Measurements from ENCODE around the gene TRABD2B. TPM values are rescaled to one million over a fixed set of nuclear protein-coding genes. Genes with fewer than 3 reads are reported as not detected.
A peak's percentile ranks its signal among the peaks of the same experiment; 100 is the strongest.

The TRABD2B gene
- total RNA-seq (1 to 10 TPM; 1.6 to 3.8 (median 3.3) TPM), polyA plus RNA-seq (1 to 10 TPM; 2.8 to 2.9 TPM)

- WGBS, 2 donors = 3 to 5% methylated on average over 36 to 79 of the region's 86 CpGs
- Histone ChIP-seq H3K27me3 (no peaks in the 10 kb centered on the region), H3K4me1 (peaks cover 0 to 3% (median 0%) of the 10 kb centered on the region in 3 donors), H3K27ac (peak within 1 kb of the TSS; percentile 68 to 80 (median 74)), H3K36me3 (no peaks in the 10 kb centered on the region), H3K4me3 (peak within 1 kb of the TSS; percentile 28 to 57 (median 52)), H3K9me3 (no peaks in the 10 kb centered on the region)
- TF ChIP-seq CTCF (IDR thresholded peaks at IDR 0.05) = peak; percentile 91 to 97 (median 94)
- intact Hi-C loops (cut with DNase I) = no loop called here
- FAIRE-seq (no peak), DNase-seq (peak; percentile 59 to 96 (median 86)), ATAC-seq (peak; percentile 87 to 95 (median 92))
These were observed at the start of gene TRABD2B for GRCh38 chr1:47997289-47998200. Gene TRABD2B (minus strand): TSS chr1:47997385.

DNA sequence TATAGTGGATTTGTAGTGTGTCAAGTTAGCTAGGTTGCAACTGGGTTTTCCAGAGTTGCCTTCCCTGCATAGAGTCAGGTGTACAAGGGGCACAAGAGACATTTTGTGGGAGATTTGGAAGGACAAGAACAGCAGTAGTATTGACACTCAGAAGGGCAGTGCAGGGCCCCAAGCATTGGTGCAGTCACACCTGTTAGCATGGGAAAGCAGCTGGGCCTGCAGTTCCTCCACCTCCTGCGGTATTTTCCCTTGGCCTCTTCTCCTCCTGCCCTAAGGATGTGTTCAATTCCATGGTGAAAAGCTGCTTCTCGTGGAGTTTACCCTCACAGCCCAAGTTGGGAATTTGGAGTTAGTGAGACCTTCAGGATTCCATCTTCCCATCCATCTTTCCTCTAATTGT, 47.1 kb upstream of the TRABD2B start:
- no peaks in the 10 kb centered on the region for H3K9me3 ChIP-seq
- H3K4me3 ChIP-seq = no peak overlapping the region
- no peaks in the 10 kb centered on the region for H3K36me3 ChIP-seq
- intact Hi-C loops (cut with DNase I) = no loop called here
- DNase-seq (no peak), ATAC-seq (no peak), FAIRE-seq (no peak)
- no peak for TF ChIP-seq CTCF (IDR thresholded peaks at IDR 0.05)
- H3K4me1 ChIP-seq = peaks cover 0 to 1% (median 0%) of the 10 kb centered on the region in 3 donors
- WGBS, 2 donors = 61 to 71% methylated on average over 2 of the region's 2 CpGs
- H3K27ac ChIP-seq = no peak overlapping the region
- H3K27me3 ChIP-seq = no peaks in the 10 kb centered on the region

DNA sequence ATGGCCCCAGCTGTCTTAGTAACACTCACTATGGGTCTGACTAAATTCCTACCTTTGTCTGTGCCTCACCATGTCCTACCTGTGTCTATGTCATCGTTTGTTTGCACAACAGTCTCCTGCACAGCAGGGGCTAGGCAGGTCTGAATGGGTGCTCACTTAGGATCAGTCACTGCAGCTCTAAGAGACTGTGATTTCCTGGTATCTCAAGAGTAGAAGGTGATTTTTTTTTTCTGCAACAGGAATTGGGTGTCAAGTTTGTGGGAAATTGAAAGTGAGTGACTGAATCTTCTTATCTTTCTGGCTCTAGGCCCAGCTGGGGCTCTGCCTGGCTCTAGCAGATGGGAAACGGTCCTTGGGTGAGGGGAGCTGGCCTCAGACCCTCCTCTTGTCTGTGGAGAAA, 46.4 kb upstream of the TRABD2B start:
- intact Hi-C loops (cut with DNase I) = no loop called here
- WGBS, 2 donors = 21 to 32% methylated on average over 2 of the region's 2 CpGs
- no peak overlapping the region for H3K4me3 ChIP-seq
- H3K27ac ChIP-seq = no peak overlapping the region
- H3K9me3 ChIP-seq = no peaks in the 10 kb centered on the region
- no peak for TF ChIP-seq CTCF (IDR thresholded peaks at IDR 0.05)
- H3K4me1 ChIP-seq = no peaks in the 10 kb centered on the region
- no peak for DNase-seq
- peak in 3 of 4 donors; percentile 49 to 68 (median 51) for ATAC-seq
- FAIRE-seq = no peak
- H3K36me3 ChIP-seq = no peaks in the 10 kb centered on the region
- no peaks in the 10 kb centered on the region for H3K27me3 ChIP-seq

GRCh38 chr1:48040154-48040553, 43.0 kb upstream of the TRABD2B start:
- Histone ChIP-seq H3K4me1 (no peaks in the 10 kb centered on the region), H3K27ac (no peak overlapping the region), H3K4me3 (no peak overlapping the region), H3K36me3 (no peaks in the 10 kb centered on the region), H3K9me3 (no peaks in the 10 kb centered on the region), H3K27me3 (no peaks in the 10 kb centered on the region)
- no peak for ATAC-seq
- DNase-seq = no peak
- TF ChIP-seq CTCF (IDR thresholded peaks at IDR 0.05) = no peak
- 52 to 61% methylated on average over 6 of the region's 6 CpGs for WGBS, 2 donors
- intact Hi-C loops (cut with DNase I) = no loop called here
- FAIRE-seq = no peak
